NB4 (cell line): ENCODE data around the gene MPHOSPH9.

ENCODE experiments used
- CTCF ChIP-seq: IDR thresholded peaks from one replicate; pipeline ENCODE4 v1.5.1; 2012; ENCODE audit warnings: low read depth, low read length
- MAX ChIP-seq: IDR thresholded peaks from 2 replicates; pipeline ENCODE4 v1.6.1; 2011; ENCODE audit warnings: low read depth, low read length
- POLR2A ChIP-seq: IDR thresholded peaks from 2 replicates; pipeline ENCODE4 v1.6.1; 2011; ENCODE audit warnings: mild to moderate bottlenecking; ENCODE audit not compliant: insufficient read length; ENCODE audit errors: extremely low read depth

- TF ChIP-seq POLR2A (no peak), CTCF (no peak), MAX (no peak)
Observed at GRCh38 chr12:123119808-123120207, 113.1 kb downstream of the MPHOSPH9 start.
